Astrocyte (in vitro differentiated cells and primary cell): ENCODE data around the gene ASB1. TPM values are rescaled to one million over a fixed set of nuclear protein-coding genes. Genes with fewer than 3 reads are reported as not detected.

Experiments
- DNase-seq: peaks from one replicate; pipeline ENCODE4 v3.0.0-alpha.2; 2010; ENCODE audit warnings: low read depth
- FAIRE-seq: peaks from 2 replicates; lab custom pipeline; 2011; peaks lifted over from hg19 to GRCh38; lab: Jason Lieb, UNC
- H2AFZ ChIP-seq: 2 replicates; pipeline ENCODE4 v1.6.0; 2012; ENCODE audit warnings: low read depth, low read length, inconsistent platforms
- H3K27ac ChIP-seq: 2 replicates; pipeline ENCODE4 v1.5.1; 2011; ENCODE audit warnings: low read depth, low read length, inconsistent platforms
- H3K27me3 ChIP-seq: 2 replicates; pipeline ENCODE4 v1.6.0; 2011; ENCODE audit warnings: low read length, inconsistent platforms; ENCODE audit not compliant: insufficient read depth
- H3K36me3 ChIP-seq: 2 replicates; pipeline ENCODE4 v1.5.1; 2011; ENCODE audit warnings: low read length, inconsistent platforms; ENCODE audit not compliant: insufficient read depth
- H3K4me1 ChIP-seq: 2 replicates; pipeline ENCODE4 v1.5.1; 2011; ENCODE audit warnings: low read length, inconsistent platforms; ENCODE audit not compliant: insufficient read depth
- H3K4me2 ChIP-seq: 2 replicates; pipeline ENCODE4 v1.6.0; 2012; ENCODE audit warnings: low read length, inconsistent platforms
- H3K4me3 ChIP-seq: 2 replicates; pipeline ENCODE4 v1.5.1; 2011; ENCODE audit warnings: low read depth, mild to moderate bottlenecking, low read length, inconsistent platforms; ENCODE audit not compliant: insufficient read depth
- H3K79me2 ChIP-seq: 2 replicates; pipeline ENCODE4 v1.6.0; 2012; ENCODE audit warnings: mild to moderate bottlenecking, low read length, inconsistent platforms; ENCODE audit not compliant: insufficient read depth
- H3K9ac ChIP-seq: 2 replicates; pipeline ENCODE4 v1.6.0; 2012; ENCODE audit warnings: mild to moderate bottlenecking, low read length, inconsistent platforms
- H3K9me3 ChIP-seq: 2 replicates; pipeline ENCODE4 v1.5.1; 2012; ENCODE audit warnings: low read depth, mild to moderate bottlenecking, low read length, inconsistent platforms; ENCODE audit not compliant: insufficient read depth
- H4K20me1 ChIP-seq: 2 replicates; pipeline ENCODE4 v1.6.0; 2012; ENCODE audit warnings: low read length, inconsistent platforms; ENCODE audit not compliant: insufficient read depth
- H3K27ac Mint-ChIP-seq: one replicate; pipeline ENCODE4 v1.8.0; 2021; ENCODE audit warnings: mild to moderate bottlenecking, mixed read lengths; ENCODE audit not compliant: unreplicated experiment
- H3K27me3 Mint-ChIP-seq: one replicate; pipeline ENCODE4 v1.8.0; 2021; ENCODE audit warnings: low read depth, mixed read lengths; ENCODE audit not compliant: unreplicated experiment
- H3K36me3 Mint-ChIP-seq: one replicate; pipeline ENCODE4 v1.8.0; 2021; ENCODE audit warnings: low read depth, mixed read lengths; ENCODE audit not compliant: unreplicated experiment
- H3K4me1 Mint-ChIP-seq: one replicate; pipeline ENCODE4 v1.8.0; 2021; ENCODE audit warnings: low read depth, mixed read lengths; ENCODE audit not compliant: unreplicated experiment
- H3K4me3 Mint-ChIP-seq: one replicate; pipeline ENCODE4 v1.8.0; 2021; ENCODE audit warnings: mild to moderate bottlenecking, moderate library complexity, mixed read lengths; ENCODE audit not compliant: unreplicated experiment
- H3K9me3 Mint-ChIP-seq: one replicate; pipeline ENCODE4 v1.8.0; 2021; ENCODE audit warnings: mild to moderate bottlenecking, mixed read lengths; ENCODE audit not compliant: unreplicated experiment
- CTCF ChIP-seq: IDR thresholded peaks from 2 replicates; pipeline ENCODE4 v1.5.1; 2011; ENCODE audit warnings: low read depth, mild to moderate bottlenecking, inconsistent platforms, low read length, moderate library complexity; ENCODE audit not compliant: insufficient read depth
- EZH2 ChIP-seq: IDR thresholded peaks from 2 replicates; pipeline ENCODE4 v1.6.1; 2012; ENCODE audit warnings: mild to moderate bottlenecking, low read length, inconsistent platforms; ENCODE audit not compliant: insufficient read depth
- total RNA-seq: library from RNA; stranded (reverse); gene quantifications from 2 replicates; pipeline ENCODE4 v1.2.1, GENCODE V29; 2021

ASB1 gene
- total RNA-seq, 1 donor from 2014 or later: 30.6 TPM

GRCh38 chr2:238467062-238467461 lies 40.3 kb downstream of the ASB1 start:
- H3K36me3 Mint-ChIP-seq: no peaks in the 10 kb centered on the region
- H3K9ac ChIP-seq: no peak overlapping the region
- H3K27ac ChIP-seq: no peak overlapping the region
- H3K27ac Mint-ChIP-seq: no peak overlapping the region
- no peaks in the 10 kb centered on the region for H3K36me3 ChIP-seq
- no peaks in the 10 kb centered on the region for H3K79me2 ChIP-seq
- no peak for TF ChIP-seq CTCF
- TF ChIP-seq EZH2: no peak
- no peak overlapping the region for H2AFZ ChIP-seq
- no peaks in the 10 kb centered on the region for H3K27me3 ChIP-seq
- H3K4me2 ChIP-seq: no peak overlapping the region
- no peak overlapping the region for H3K4me3 ChIP-seq
- H3K4me1 Mint-ChIP-seq: no peaks in the 10 kb centered on the region
- H3K9me3 Mint-ChIP-seq: peaks cover 8% of the 10 kb centered on the region
- no peaks in the 10 kb centered on the region for H3K9me3 ChIP-seq
- peaks cover 2% of the 10 kb centered on the region for H3K27me3 Mint-ChIP-seq
- DNase-seq (no peak), FAIRE-seq (no peak)
- no peak overlapping the region for H3K4me3 Mint-ChIP-seq
- no peaks in the 10 kb centered on the region for H4K20me1 ChIP-seq
- H3K4me1 ChIP-seq: no peaks in the 10 kb centered on the region

- peaks cover 2% of the 10 kb centered on the region for H3K27me3 Mint-ChIP-seq
- no peaks in the 10 kb centered on the region for H4K20me1 ChIP-seq
- H3K4me2 ChIP-seq: no peak overlapping the region
- H2AFZ ChIP-seq: no peak overlapping the region
- no peaks in the 10 kb centered on the region for H3K9me3 ChIP-seq
- no peaks in the 10 kb centered on the region for H3K36me3 ChIP-seq
- no peak overlapping the region for H3K4me3 ChIP-seq
- no peak overlapping the region for H3K27ac Mint-ChIP-seq
- no peaks in the 10 kb centered on the region for H3K36me3 Mint-ChIP-seq
- H3K27ac ChIP-seq: no peak overlapping the region
- no peaks in the 10 kb centered on the region for H3K4me1 Mint-ChIP-seq
- FAIRE-seq (no peak), DNase-seq (no peak)
- H3K9me3 Mint-ChIP-seq: peaks cover 10% of the 10 kb centered on the region
- TF ChIP-seq CTCF: no peak
- no peak for TF ChIP-seq EZH2
- H3K4me3 Mint-ChIP-seq: no peak overlapping the region
- H3K4me1 ChIP-seq: no peaks in the 10 kb centered on the region
- no peaks in the 10 kb centered on the region for H3K79me2 ChIP-seq
- H3K27me3 ChIP-seq: no peaks in the 10 kb centered on the region
- H3K9ac ChIP-seq: no peak overlapping the region
Measured at GRCh38 chr2:238467792-238468191, 41.1 kb downstream of the ASB1 start.

- FAIRE-seq: no peak
Measured at GRCh38 chr2:238469155-238469554, 42.4 kb downstream of the ASB1 start.

More at GRCh38 chr2:238469155-238469554, 42.4 kb downstream of the ASB1 start:
- H3K4me1 Mint-ChIP-seq: no peaks in the 10 kb centered on the region
- H3K27me3 ChIP-seq: no peaks in the 10 kb centered on the region
- H3K4me3 ChIP-seq: no peak overlapping the region
- H3K9me3 ChIP-seq: no peaks in the 10 kb centered on the region
- H3K36me3 ChIP-seq: no peaks in the 10 kb centered on the region
- H3K27me3 Mint-ChIP-seq: peaks cover 2% of the 10 kb centered on the region
- no peaks in the 10 kb centered on the region for H4K20me1 ChIP-seq
- H3K4me3 Mint-ChIP-seq: no peak overlapping the region
- H3K9ac ChIP-seq: no peak overlapping the region
- no peak overlapping the region for H3K27ac ChIP-seq
- no peak overlapping the region for H3K27ac Mint-ChIP-seq
- H3K79me2 ChIP-seq: no peaks in the 10 kb centered on the region
- H3K36me3 Mint-ChIP-seq: no peaks in the 10 kb centered on the region
- no peak for DNase-seq
- H2AFZ ChIP-seq: no peak overlapping the region
- H3K4me2 ChIP-seq: no peak overlapping the region
- peaks cover 20% of the 10 kb centered on the region for H3K9me3 Mint-ChIP-seq
- TF ChIP-seq EZH2: no peak
- TF ChIP-seq CTCF: no peak
- H3K4me1 ChIP-seq: no peaks in the 10 kb centered on the region
